ENCODE data around the gene LRRN1.
"Not testable (repeated sequence)": the region's sequence is repeated elsewhere in the genome, so short reads cannot be mapped to it uniquely, and the experiment has no call there.

LRRN1 gene

GRCh38 chr3:3815206-3815605, 16.0 kb downstream of the LRRN1 start:
- Histone ChIP-seq H3K27me3 (ENCODE audit: control insufficient read depth, insufficient read depth, low read length) (no peaks in the 10 kb centered on the region), H3K9me3 (ENCODE audit: control insufficient read depth, low read depth, low read length) (no peaks in the 10 kb centered on the region), H3K9ac (ENCODE audit: low read length) (no peak overlapping the region), H3K4me1 (ENCODE audit: control insufficient read depth, low read depth, low read length) (no peaks in the 10 kb centered on the region), H3K27ac (ENCODE audit: low read length) (no peak overlapping the region), H3K36me3 (ENCODE audit: control insufficient read depth, low read depth, low read length) (peaks cover 83% of the 10 kb centered on the region), H3K4me3 (ENCODE audit: low read length) (no peak overlapping the region)

- H3K27me3 ChIP-seq (ENCODE audit: control insufficient read depth, insufficient read depth, low read length): no peaks in the 10 kb centered on the region
- no peak overlapping the region for H3K27ac ChIP-seq (ENCODE audit: low read length)
- no peaks in the 10 kb centered on the region for H3K4me1 ChIP-seq (ENCODE audit: control insufficient read depth, low read depth, low read length)
- H3K4me3 ChIP-seq (ENCODE audit: low read length): no peak overlapping the region
- H3K9ac ChIP-seq (ENCODE audit: low read length): no peak overlapping the region
- H3K9me3 ChIP-seq (ENCODE audit: control insufficient read depth, low read depth, low read length): no peaks in the 10 kb centered on the region
- H3K36me3 ChIP-seq (ENCODE audit: control insufficient read depth, low read depth, low read length): peaks cover 85% of the 10 kb centered on the region
These were observed 16.8 kb downstream of the LRRN1 start for GRCh38 chr3:3816034-3816433.

- Histone ChIP-seq H3K4me1 (ENCODE audit: control insufficient read depth, low read depth, low read length) (no peaks in the 10 kb centered on the region), H3K27ac (ENCODE audit: low read length) (no peak overlapping the region), H3K9me3 (ENCODE audit: control insufficient read depth, low read depth, low read length) (no peaks in the 10 kb centered on the region), H3K36me3 (ENCODE audit: control insufficient read depth, low read depth, low read length) (peaks cover 85% of the 10 kb centered on the region), H3K9ac (ENCODE audit: low read length) (no peak overlapping the region), H3K27me3 (ENCODE audit: control insufficient read depth, insufficient read depth, low read length) (no peaks in the 10 kb centered on the region), H3K4me3 (ENCODE audit: low read length) (no peak overlapping the region)
These were observed 18.6 kb downstream of the LRRN1 start for GRCh38 chr3:3817865-3818264.

GRCh38 chr3:3821777-3822176, 22.5 kb downstream of the LRRN1 start:
- Histone ChIP-seq H3K36me3 (ENCODE audit: control insufficient read depth, low read depth, low read length) (peaks cover 85% of the 10 kb centered on the region), H3K27ac (ENCODE audit: low read length) (no peak overlapping the region), H3K27me3 (ENCODE audit: control insufficient read depth, insufficient read depth, low read length) (no peaks in the 10 kb centered on the region), H3K9ac (ENCODE audit: low read length) (no peak overlapping the region), H3K4me1 (ENCODE audit: control insufficient read depth, low read depth, low read length) (no peaks in the 10 kb centered on the region), H3K9me3 (ENCODE audit: control insufficient read depth, low read depth, low read length) (no peaks in the 10 kb centered on the region), H3K4me3 (ENCODE audit: low read length) (no peak overlapping the region)

GRCh38 chr3:3825035-3825434, 25.8 kb downstream of the LRRN1 start:
- H3K9ac ChIP-seq (ENCODE audit: low read length): no peak overlapping the region
- H3K27ac ChIP-seq (ENCODE audit: low read length): no peak overlapping the region
- H3K4me3 ChIP-seq (ENCODE audit: low read length): no peak overlapping the region
- H3K27me3 ChIP-seq (ENCODE audit: control insufficient read depth, insufficient read depth, low read length): no peaks in the 10 kb centered on the region
- peaks cover 89% of the 10 kb centered on the region for H3K36me3 ChIP-seq (ENCODE audit: control insufficient read depth, low read depth, low read length)
- no peaks in the 10 kb centered on the region for H3K9me3 ChIP-seq (ENCODE audit: control insufficient read depth, low read depth, low read length)
- H3K4me1 ChIP-seq (ENCODE audit: control insufficient read depth, low read depth, low read length): no peaks in the 10 kb centered on the region

GRCh38 chr3:3826521-3826920, 27.3 kb downstream of the LRRN1 start:
- no peaks in the 10 kb centered on the region for H3K4me1 ChIP-seq (ENCODE audit: control insufficient read depth, low read depth, low read length)
- peaks cover 79% of the 10 kb centered on the region for H3K36me3 ChIP-seq (ENCODE audit: control insufficient read depth, low read depth, low read length)

GRCh38 chr3:3827111-3827510, 27.9 kb downstream of the LRRN1 start:
- no peaks in the 10 kb centered on the region for H3K4me1 ChIP-seq (ENCODE audit: control insufficient read depth, low read depth, low read length)
- H3K9ac ChIP-seq (ENCODE audit: low read length): no peak overlapping the region
- H3K27ac ChIP-seq (ENCODE audit: low read length): no peak overlapping the region
- H3K9me3 ChIP-seq (ENCODE audit: control insufficient read depth, low read depth, low read length): no peaks in the 10 kb centered on the region
- H3K27me3 ChIP-seq (ENCODE audit: control insufficient read depth, insufficient read depth, low read length): no peaks in the 10 kb centered on the region
- H3K4me3 ChIP-seq (ENCODE audit: low read length): no peak overlapping the region
- peaks cover 78% of the 10 kb centered on the region for H3K36me3 ChIP-seq (ENCODE audit: control insufficient read depth, low read depth, low read length)

More at GRCh38 chr3:3826521-3826920, 27.3 kb downstream of the LRRN1 start:
- Histone ChIP-seq H3K4me3 (ENCODE audit: low read length) (no peak overlapping the region), H3K27ac (ENCODE audit: low read length) (no peak overlapping the region), H3K9me3 (ENCODE audit: control insufficient read depth, low read depth, low read length) (no peaks in the 10 kb centered on the region), H3K27me3 (ENCODE audit: control insufficient read depth, insufficient read depth, low read length) (no peaks in the 10 kb centered on the region), H3K9ac (ENCODE audit: low read length) (no peak overlapping the region)

GRCh38 chr3:3828417-3828816, 29.2 kb downstream of the LRRN1 start:
- H3K36me3 ChIP-seq (ENCODE audit: control insufficient read depth, low read depth, low read length): peaks cover 77% of the 10 kb centered on the region
- not testable (repeated sequence) for H3K4me3 ChIP-seq (ENCODE audit: low read length); H3K4me1 ChIP-seq (ENCODE audit: control insufficient read depth, low read depth, low read length); H3K27ac ChIP-seq (ENCODE audit: low read length); H3K9ac ChIP-seq (ENCODE audit: low read length); H3K27me3 ChIP-seq (ENCODE audit: control insufficient read depth, insufficient read depth, low read length); H3K9me3 ChIP-seq (ENCODE audit: control insufficient read depth, low read depth, low read length)

- Histone ChIP-seq H3K27ac (ENCODE audit: low read length) (no peak overlapping the region), H3K36me3 (ENCODE audit: control insufficient read depth, low read depth, low read length) (peaks cover 44% of the 10 kb centered on the region), H3K27me3 (ENCODE audit: control insufficient read depth, insufficient read depth, low read length) (no peaks in the 10 kb centered on the region), H3K9me3 (ENCODE audit: control insufficient read depth, low read depth, low read length) (peaks cover 5% of the 10 kb centered on the region), H3K4me1 (ENCODE audit: control insufficient read depth, low read depth, low read length) (no peaks in the 10 kb centered on the region), H3K9ac (ENCODE audit: low read length) (no peak overlapping the region), H3K4me3 (ENCODE audit: low read length) (no peak overlapping the region)
These were observed 37.6 kb downstream of the LRRN1 start for GRCh38 chr3:3836845-3837244.

GRCh38 chr3:3842356-3842755, 43.1 kb downstream of the LRRN1 start:
- H3K9ac ChIP-seq (ENCODE audit: low read length): no peak overlapping the region
- no peaks in the 10 kb centered on the region for H3K4me1 ChIP-seq (ENCODE audit: control insufficient read depth, low read depth, low read length)
- H3K27ac ChIP-seq (ENCODE audit: low read length): no peak overlapping the region
- peaks cover 58% of the 10 kb centered on the region for H3K36me3 ChIP-seq (ENCODE audit: control insufficient read depth, low read depth, low read length)
- H3K4me3 ChIP-seq (ENCODE audit: low read length): no peak overlapping the region
- H3K27me3 ChIP-seq (ENCODE audit: control insufficient read depth, insufficient read depth, low read length): no peaks in the 10 kb centered on the region
- no peaks in the 10 kb centered on the region for H3K9me3 ChIP-seq (ENCODE audit: control insufficient read depth, low read depth, low read length)

GRCh38 chr3:3847994-3848922, 49.0 kb downstream of the LRRN1 start:
- Histone ChIP-seq H3K9me3 (ENCODE audit: control insufficient read depth, low read depth, low read length) (no peaks in the 10 kb centered on the region), H3K9ac (ENCODE audit: low read length) (no peak overlapping the region), H3K36me3 (ENCODE audit: control insufficient read depth, low read depth, low read length) (peaks cover 53% of the 10 kb centered on the region), H3K27ac (ENCODE audit: low read length) (no peak overlapping the region), H3K27me3 (ENCODE audit: control insufficient read depth, insufficient read depth, low read length) (no peaks in the 10 kb centered on the region), H3K4me3 (ENCODE audit: low read length) (no peak overlapping the region), H3K4me1 (ENCODE audit: control insufficient read depth, low read depth, low read length) (peaks cover 20% of the 10 kb centered on the region)

- no peaks in the 10 kb centered on the region for H3K9me3 ChIP-seq (ENCODE audit: control insufficient read depth, low read depth, low read length)
- no peak overlapping the region for H3K4me3 ChIP-seq (ENCODE audit: low read length)
- H3K4me1 ChIP-seq (ENCODE audit: control insufficient read depth, low read depth, low read length): peaks cover 20% of the 10 kb centered on the region
- H3K9ac ChIP-seq (ENCODE audit: low read length): no peak overlapping the region
- no peak overlapping the region for H3K27ac ChIP-seq (ENCODE audit: low read length)
- peaks cover 46% of the 10 kb centered on the region for H3K36me3 ChIP-seq (ENCODE audit: control insufficient read depth, low read depth, low read length)
- no peaks in the 10 kb centered on the region for H3K27me3 ChIP-seq (ENCODE audit: control insufficient read depth, insufficient read depth, low read length)
These were observed 49.7 kb downstream of the LRRN1 start for GRCh38 chr3:3848923-3849275.
